AG04450 (cell line): ENCODE results near the gene MORF4L1. TPM values are rescaled to one million over a fixed set of nuclear protein-coding genes. Genes with fewer than 3 reads are reported as not detected.
"Not testable (repeated sequence)": the region's sequence is repeated elsewhere in the genome, so short reads cannot be mapped to it uniquely, and the experiment has no call there.

ENCODE experiments used
- CTCF ChIA-PET: fragments of 300-600, 350-600 bp; formaldehyde crosslinking; extraction: SDS; loops from one replicate; lab custom pipeline; 2022; ENCODE audit warnings: antibody characterized with exemption, inconsistent platforms; lab: Charles Lee
- POLR2A ChIA-PET: fragments of 350-600 bp; formaldehyde crosslinking; extraction: SDS; loops from one replicate; lab custom pipeline; 2021; ENCODE audit warnings: antibody characterized with exemption, inconsistent platforms; lab: Yijun Ruan, JAX
- DNase-seq: peaks from one replicate; pipeline ENCODE4 v3.0.0-alpha.2; 2011; ENCODE audit warnings: low read depth, low spot score
- H3K27ac ChIP-seq: one replicate; pipeline ENCODE4 v1.5.1; 2012; ENCODE audit warnings: low read depth, low read length, control low read depth
- H3K27me3 ChIP-seq: one replicate; pipeline ENCODE4 v1.6.0; 2012; ENCODE audit warnings: low read length; ENCODE audit not compliant: control insufficient read depth, insufficient read depth
- H3K4me3 ChIP-seq: 2 replicates; pipeline ENCODE4 v1.5.1; 2011; ENCODE audit warnings: mild to moderate bottlenecking, low read depth, low read length, control low read depth
- H3K9me3 ChIP-seq: 2 replicates; pipeline ENCODE4 v1.5.1; 2012; ENCODE audit warnings: low read length; ENCODE audit not compliant: control insufficient read depth, insufficient read depth
- CTCF ChIP-seq: IDR thresholded peaks from 2 replicates; pipeline ENCODE4 v1.5.1; 2011; ENCODE audit warnings: low read depth, low read length, control low read depth, inconsistent platforms
- polyA plus RNA-seq: library from polyadenylated mRNA; depleted of rRNA; stranded (reverse); fragments of >200 nt; gene quantifications from 2 replicates; pipeline ENCODE4 v1.2.3, GENCODE V29; 2011

The MORF4L1 gene
- polyA plus RNA-seq, 1 experiment, result 426 TPM

GRCh38 chr15:78872972-78873792 is 492 bp downstream of the MORF4L1 start:
- POLR2A ChIA-PET, result interaction anchor here (0.6 to 2.1 kb wide), 14 partner anchors 13 to 118 kb away, joined by 3 to 22 read pairs (median 4); partner anchors contain the start of gene ADAMTS7
- H3K9me3 ChIP-seq, result peaks cover 6% of the 10 kb centered on the region; the same call in 1 of the 2 replicates
- H3K4me3 ChIP-seq, result peak overlapping the region; percentile 99
- no peaks in the 10 kb centered on the region for H3K27me3 ChIP-seq
- CTCF ChIA-PET, result interaction anchor here (0.6 to 1.9 kb wide), 15 partner anchors 12 to 312 kb away, joined by 3 to 10 read pairs (median 3); partner anchors contain the start of gene ADAMTS7
- TF ChIP-seq CTCF, result peak; percentile 59
- peak overlapping the region; percentile 100 for H3K27ac ChIP-seq
- DNase-seq, result peak; percentile 85

- DNase-seq, result no peak
- Histone ChIP-seq H3K27me3 (no peaks in the 10 kb centered on the region), H3K4me3 (peak overlapping the region; percentile 99), H3K9me3 (peaks cover 6% of the 10 kb centered on the region; the same call in 1 of the 2 replicates), H3K27ac (peak overlapping the region; percentile 100)
- POLR2A ChIA-PET, result interaction anchor here (0.6 to 2.1 kb wide), 15 partner anchors 14 to 737 kb away, joined by 3 to 22 read pairs (median 5); partner anchors contain the start of gene ADAMTS7
- TF ChIP-seq CTCF, result 0 out of 2 replicates have a peak, but pooled peaks have one; percentile 2
- CTCF ChIA-PET, result interaction anchor here (0.5 to 1.9 kb wide), 14 partner anchors 11 to 311 kb away, joined by 3 to 10 read pairs (median 4); partner anchors contain the start of gene ADAMTS7
Measured at GRCh38 chr15:78873793-78874765, 1.4 kb downstream of the MORF4L1 start.

GRCh38 chr15:78875107-78875914 is 2.6 kb downstream of the MORF4L1 start:
- TF ChIP-seq CTCF, result no peak
- H3K27ac ChIP-seq, result no peak overlapping the region
- H3K27me3 ChIP-seq, result no peaks in the 10 kb centered on the region
- ChIA-PET CTCF (no interaction called here), POLR2A (interaction anchor here (0.7 kb wide), 1 partner anchor 21 kb away, joined by 5 read pairs; no protein-coding TSS in a partner anchor)
- peak overlapping the region; percentile 99 for H3K4me3 ChIP-seq
- H3K9me3 ChIP-seq, result peaks cover 6% of the 10 kb centered on the region; the same call in 1 of the 2 replicates
- no peak for DNase-seq

- H3K27ac ChIP-seq, POLR2A ChIA-PET, H3K27me3 ChIP-seq, DNase-seq, H3K9me3 ChIP-seq: not testable (repeated sequence)
- H3K4me3 ChIP-seq, result peak overlapping the region; percentile 45
- CTCF ChIA-PET, result interaction anchor here (0.7 kb wide), 1 partner anchor 54 kb away, joined by 5 read pairs; no protein-coding TSS in a partner anchor
Measured at GRCh38 chr15:78876954-78877353, 4.3 kb downstream of the MORF4L1 start.
